Fibroblast of lung (primary cell): ENCODE measurements around the gene IGF2R. TPM values are rescaled to one million over a fixed set of nuclear protein-coding genes. Genes with fewer than 3 reads are reported as not detected.
A peak's percentile ranks its signal among the peaks of the same experiment; 100 is the strongest.

Experiments used
- DNase-seq, 2 donors: peaks; one replicate each; pipeline versions ENCODE4 v3.0.0 to v3.0.0-alpha.2; 2010; ENCODE audit warnings: low read depth in 2 of 2
- H2AFZ ChIP-seq: 2 replicates; pipeline ENCODE4 v1.5.1; 2012; ENCODE audit warnings: low read length, control low read depth, inconsistent platforms
- H3K27ac ChIP-seq: 2 replicates; pipeline ENCODE4 v1.5.1; 2011; ENCODE audit warnings: low read length, control low read depth; ENCODE audit not compliant: insufficient read depth
- H3K27me3 ChIP-seq: 2 replicates; pipeline ENCODE4 v1.5.1; 2011; ENCODE audit warnings: mild to moderate bottlenecking, low read length; ENCODE audit not compliant: control insufficient read depth, insufficient read depth
- H3K36me3 ChIP-seq: 2 replicates; pipeline ENCODE4 v1.5.1; 2011; ENCODE audit warnings: low read length; ENCODE audit not compliant: control insufficient read depth, insufficient read depth
- H3K4me1 ChIP-seq: 2 replicates; pipeline ENCODE4 v1.5.1; 2011; ENCODE audit warnings: low read length; ENCODE audit not compliant: control insufficient read depth, insufficient read depth; ENCODE audit errors: extremely low read depth
- H3K4me2 ChIP-seq: 2 replicates; pipeline ENCODE4 v1.5.1; 2011; ENCODE audit warnings: low read length, control low read depth; ENCODE audit not compliant: insufficient read depth; ENCODE audit errors: extremely low read depth
- H3K4me3 ChIP-seq, 4 experiments: fragments of 200-600 bp in 1 of 4; sonication (generic) in 1 of 4; replicated peaks in 1 of 4; 2 replicates each; pipeline ENCODE4 v1.5.1; 2011 to 2016; ENCODE audit warnings: low read length in 4 of 4, low read depth in 3 of 4, mild to moderate bottlenecking in 3 of 4, control low read depth in 2 of 4, inconsistent platforms in 1 of 4, mixed read lengths in 1 of 4; ENCODE audit not compliant: insufficient read depth in 1 of 4; ENCODE audit errors: control extremely low read depth in 1 of 4
- H3K79me2 ChIP-seq: 2 replicates; pipeline ENCODE4 v1.5.1; 2012; ENCODE audit warnings: mild to moderate bottlenecking, low read length, inconsistent platforms; ENCODE audit not compliant: control insufficient read depth, insufficient read depth
- H3K9ac ChIP-seq: 2 replicates; pipeline ENCODE4 v1.5.1; 2011; ENCODE audit warnings: mild to moderate bottlenecking, low read length, control low read depth; ENCODE audit not compliant: insufficient read depth
- H3K9me3 ChIP-seq: 2 replicates; pipeline ENCODE4 v1.5.1; 2012; ENCODE audit warnings: low read depth, low read length; ENCODE audit not compliant: control insufficient read depth, insufficient read depth
- H4K20me1 ChIP-seq: 2 replicates; pipeline ENCODE4 v1.5.1; 2011; ENCODE audit warnings: low read length; ENCODE audit not compliant: control insufficient read depth, insufficient read depth; ENCODE audit errors: extremely low read depth
- CTCF ChIP-seq, 2 donors: IDR thresholded peaks in 1 of 2; conservative IDR thresholded peaks in 1 of 2; 1 replicate in 1 of 2; 2 replicates in 1 of 2; pipeline ENCODE4 v1.5.1; 2011 to 2012; ENCODE audit warnings: low read length in 2 of 2, control low read depth in 1 of 2, inconsistent platforms in 1 of 2, low read depth in 1 of 2, mild to moderate bottlenecking in 1 of 2
- EZH2 ChIP-seq: IDR thresholded peaks from 2 replicates; pipeline ENCODE4 v1.5.1; 2012; ENCODE audit warnings: low read length, control low read depth, mild to moderate bottlenecking; ENCODE audit errors: missing control alignments
- polyA plus RNA-seq, 2 donors: library from polyadenylated mRNA; depleted of rRNA in 1 of 2; stranded (reverse) in 1 of 2; unstranded in 1 of 2; fragments of >200 nt; gene quantifications; 2 replicates each; pipeline ENCODE4 v1.2.1, GENCODE V29; 2011 to 2012; ENCODE audit warnings: missing spikeins in 1 of 2
- total RNA-seq: library from RNA; depleted of rRNA; stranded (reverse); fragments of >200 nt; gene quantifications from 2 replicates; pipeline ENCODE4 v1.2.1, GENCODE V29; 2014

Gene IGF2R
- total and polyA plus RNA-seq, 2 donors (not counting 1 experiment from before 2014, with no cell fraction given): 37.6 to 300 TPM

- Histone ChIP-seq H3K36me3 (no peaks in the 10 kb centered on the region), H3K4me2 (no peak overlapping the region), H3K9me3 (no peaks in the 10 kb centered on the region), H3K79me2 (peaks cover 37% of the 10 kb centered on the region), H3K4me1 (no peaks in the 10 kb centered on the region), H3K27me3 (no peaks in the 10 kb centered on the region), H3K27ac (no peak overlapping the region), H3K4me3 (no peak overlapping the region), H2AFZ (no peak overlapping the region), H4K20me1 (no peaks in the 10 kb centered on the region), H3K9ac (no peak overlapping the region)
- no peak for DNase-seq
- TF ChIP-seq CTCF (conservative IDR thresholded peaks at IDR 0.05 in 1 of 2, IDR thresholded peaks at IDR 0.05 in 1 of 2; ENCODE audit: low read depth in 1 of 2, low read length in 2 of 2) (no peak), EZH2 (no peak)
Measured at GRCh38 chr6:160005211-160005610, 36.3 kb downstream of the IGF2R start.

GRCh38 chr6:160005861-160006540 is 37.1 kb downstream of the IGF2R start:
- Histone ChIP-seq H2AFZ (no peak overlapping the region), H3K79me2 (peaks cover 34% of the 10 kb centered on the region), H3K9ac (no peak overlapping the region), H3K27me3 (no peaks in the 10 kb centered on the region), H3K4me1 (no peaks in the 10 kb centered on the region), H3K27ac (no peak overlapping the region), H3K4me2 (no peak overlapping the region), H3K9me3 (no peaks in the 10 kb centered on the region), H4K20me1 (no peaks in the 10 kb centered on the region), H3K36me3 (peaks cover 1% of the 10 kb centered on the region), H3K4me3 (no peak overlapping the region)
- no peak for TF ChIP-seq EZH2
- no peak for TF ChIP-seq CTCF (conservative IDR thresholded peaks at IDR 0.05 in 1 of 2, IDR thresholded peaks at IDR 0.05 in 1 of 2; ENCODE audit: low read depth in 1 of 2, low read length in 2 of 2)
- peak; percentile 67 to 68 for DNase-seq

- Histone ChIP-seq H3K9ac (no peak overlapping the region), H4K20me1 (no peaks in the 10 kb centered on the region), H2AFZ (no peak overlapping the region), H3K4me1 (no peaks in the 10 kb centered on the region), H3K9me3 (no peaks in the 10 kb centered on the region), H3K79me2 (peaks cover 32% of the 10 kb centered on the region), H3K4me3 (no peak overlapping the region), H3K4me2 (no peak overlapping the region), H3K36me3 (peaks cover 2% of the 10 kb centered on the region), H3K27ac (no peak overlapping the region), H3K27me3 (no peaks in the 10 kb centered on the region)
- DNase-seq: no peak
- TF ChIP-seq EZH2: no peak
- no peak for TF ChIP-seq CTCF (conservative IDR thresholded peaks at IDR 0.05 in 1 of 2, IDR thresholded peaks at IDR 0.05 in 1 of 2; ENCODE audit: low read depth in 1 of 2, low read length in 2 of 2)
Measured at GRCh38 chr6:160007145-160007544, 38.3 kb downstream of the IGF2R start.
